ENCODE data around the gene RNLS.

The RNLS gene

DNA sequence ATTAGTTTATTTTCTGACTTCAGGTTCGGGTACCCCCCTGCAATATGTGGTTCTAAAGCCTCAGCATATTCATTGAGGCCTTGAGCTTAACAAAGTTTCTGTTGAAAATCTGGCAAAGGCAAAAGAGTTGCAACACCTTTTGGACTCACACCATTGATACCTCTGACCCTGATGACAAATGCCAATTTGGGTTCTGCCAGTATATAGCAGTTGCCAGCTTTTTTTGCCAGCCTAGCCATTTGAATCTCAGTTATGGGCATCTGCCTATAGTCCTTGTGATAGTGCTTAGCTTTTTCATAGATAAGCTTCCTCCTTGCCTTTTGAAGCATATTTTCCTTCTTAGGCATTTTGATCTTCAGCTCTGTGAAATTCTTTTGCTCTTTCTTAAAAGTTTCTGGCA is 35.4 kb upstream of the RNLS start:
- ATAC-seq, result no peak

DNA sequence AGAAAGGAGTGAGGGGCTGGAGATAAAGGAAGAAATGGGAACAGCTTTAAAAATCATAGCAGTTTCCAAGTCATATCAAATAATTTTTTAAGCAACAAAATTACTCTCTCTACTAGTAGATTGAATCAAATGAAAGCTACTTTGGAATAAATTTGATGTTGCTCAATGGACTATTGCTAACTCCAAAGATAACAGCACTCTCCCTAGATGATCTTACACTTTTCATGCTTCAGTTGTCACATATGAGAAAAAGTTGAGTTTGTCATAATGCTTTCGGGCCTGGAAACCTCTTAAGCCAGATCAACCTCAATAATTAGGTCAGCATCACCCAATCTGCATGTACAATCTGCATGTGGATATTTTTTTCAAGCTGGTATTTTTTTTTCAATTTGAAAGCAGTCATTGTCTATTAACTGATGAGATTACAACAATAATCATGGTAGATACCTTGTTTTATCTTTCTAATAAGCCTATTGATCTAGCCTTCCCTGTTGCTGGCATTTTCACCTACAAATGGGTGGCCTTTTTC is 34.7 kb upstream of the RNLS start:
- no peak for ATAC-seq
- TF ChIP-seq TCF4 (CRISPR knock-in tag; IDR thresholded peaks at IDR 0.05; ENCODE audit: borderline replicate concordance) (peak; percentile 73; the same call in 1 of the 2 replicates), ZC3H10 (CRISPR knock-in tag; IDR thresholded peaks at IDR 0.05) (no peak)
- TF ChIP-seq, protein P1, sequence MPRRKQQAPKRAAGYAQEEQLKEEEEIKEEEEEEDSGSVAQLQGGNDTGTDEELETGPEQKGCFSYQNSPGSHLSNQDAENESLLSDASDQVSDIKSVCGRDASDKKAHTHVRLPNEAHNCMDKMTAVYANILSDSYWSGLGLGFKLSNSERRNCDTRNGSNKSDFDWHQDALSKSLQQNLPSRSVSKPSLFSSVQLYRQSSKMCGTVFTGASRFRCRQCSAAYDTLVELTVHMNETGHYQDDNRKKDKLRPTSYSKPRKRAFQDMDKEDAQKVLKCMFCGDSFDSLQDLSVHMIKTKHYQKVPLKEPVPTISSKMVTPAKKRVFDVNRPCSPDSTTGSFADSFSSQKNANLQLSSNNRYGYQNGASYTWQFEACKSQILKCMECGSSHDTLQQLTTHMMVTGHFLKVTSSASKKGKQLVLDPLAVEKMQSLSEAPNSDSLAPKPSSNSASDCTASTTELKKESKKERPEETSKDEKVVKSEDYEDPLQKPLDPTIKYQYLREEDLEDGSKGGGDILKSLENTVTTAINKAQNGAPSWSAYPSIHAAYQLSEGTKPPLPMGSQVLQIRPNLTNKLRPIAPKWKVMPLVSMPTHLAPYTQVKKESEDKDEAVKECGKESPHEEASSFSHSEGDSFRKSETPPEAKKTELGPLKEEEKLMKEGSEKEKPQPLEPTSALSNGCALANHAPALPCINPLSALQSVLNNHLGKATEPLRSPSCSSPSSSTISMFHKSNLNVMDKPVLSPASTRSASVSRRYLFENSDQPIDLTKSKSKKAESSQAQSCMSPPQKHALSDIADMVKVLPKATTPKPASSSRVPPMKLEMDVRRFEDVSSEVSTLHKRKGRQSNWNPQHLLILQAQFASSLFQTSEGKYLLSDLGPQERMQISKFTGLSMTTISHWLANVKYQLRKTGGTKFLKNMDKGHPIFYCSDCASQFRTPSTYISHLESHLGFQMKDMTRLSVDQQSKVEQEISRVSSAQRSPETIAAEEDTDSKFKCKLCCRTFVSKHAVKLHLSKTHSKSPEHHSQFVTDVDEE (CRISPR knock-in tag; IDR thresholded peaks at IDR 0.05), result peak; percentile 48; the same call in 1 of the 2 replicates

More for the DNA sequence above, 35.4 kb upstream of the RNLS start:
- TF ChIP-seq ARNTL (CRISPR knock-in tag; IDR thresholded peaks at IDR 0.05; ENCODE audit: borderline replicate concordance, low read depth), result no peak
- TF ChIP-seq, protein P2, sequence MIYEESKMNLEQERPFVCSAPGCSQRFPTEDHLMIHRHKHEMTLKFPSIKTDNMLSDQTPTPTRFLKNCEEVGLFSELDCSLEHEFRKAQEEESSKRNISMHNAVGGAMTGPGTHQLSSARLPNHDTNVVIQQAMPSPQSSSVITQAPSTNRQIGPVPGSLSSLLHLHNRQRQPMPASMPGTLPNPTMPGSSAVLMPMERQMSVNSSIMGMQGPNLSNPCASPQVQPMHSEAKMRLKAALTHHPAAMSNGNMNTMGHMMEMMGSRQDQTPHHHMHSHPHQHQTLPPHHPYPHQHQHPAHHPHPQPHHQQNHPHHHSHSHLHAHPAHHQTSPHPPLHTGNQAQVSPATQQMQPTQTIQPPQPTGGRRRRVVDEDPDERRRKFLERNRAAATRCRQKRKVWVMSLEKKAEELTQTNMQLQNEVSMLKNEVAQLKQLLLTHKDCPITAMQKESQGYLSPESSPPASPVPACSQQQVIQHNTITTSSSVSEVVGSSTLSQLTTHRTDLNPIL (CRISPR knock-in tag; IDR thresholded peaks at IDR 0.05; ENCODE audit: low read depth), result no peak
- no peak for TF ChIP-seq TOX (CRISPR knock-in tag; IDR thresholded peaks at IDR 0.05; ENCODE audit: borderline replicate concordance)
- TF ChIP-seq, protein P3, sequence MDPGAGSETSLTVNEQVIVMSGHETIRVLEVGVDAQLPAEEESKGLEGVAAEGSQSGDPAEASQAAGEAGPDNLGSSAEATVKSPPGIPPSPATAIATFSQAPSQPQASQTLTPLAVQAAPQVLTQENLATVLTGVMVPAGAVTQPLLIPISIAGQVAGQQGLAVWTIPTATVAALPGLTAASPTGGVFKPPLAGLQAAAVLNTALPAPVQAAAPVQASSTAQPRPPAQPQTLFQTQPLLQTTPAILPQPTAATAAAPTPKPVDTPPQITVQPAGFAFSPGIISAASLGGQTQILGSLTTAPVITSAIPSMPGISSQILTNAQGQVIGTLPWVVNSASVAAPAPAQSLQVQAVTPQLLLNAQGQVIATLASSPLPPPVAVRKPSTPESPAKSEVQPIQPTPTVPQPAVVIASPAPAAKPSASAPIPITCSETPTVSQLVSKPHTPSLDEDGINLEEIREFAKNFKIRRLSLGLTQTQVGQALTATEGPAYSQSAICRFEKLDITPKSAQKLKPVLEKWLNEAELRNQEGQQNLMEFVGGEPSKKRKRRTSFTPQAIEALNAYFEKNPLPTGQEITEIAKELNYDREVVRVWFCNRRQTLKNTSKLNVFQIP (CRISPR knock-in tag; IDR thresholded peaks at IDR 0.05; ENCODE audit: borderline replicate concordance, low read depth), result no peak
- TF ChIP-seq ZFP30 (CRISPR knock-in tag; IDR thresholded peaks at IDR 0.05), result no peak
- no peak for TF ChIP-seq SNAI2 (CRISPR knock-in tag; IDR thresholded peaks at IDR 0.05)
- no peak for TF ChIP-seq ESRRG (CRISPR knock-in tag; IDR thresholded peaks at IDR 0.05)
- TF ChIP-seq ZNF70 (CRISPR knock-in tag; IDR thresholded peaks at IDR 0.05), result no peak
- no peak for TF ChIP-seq OSR1 (CRISPR knock-in tag; IDR thresholded peaks at IDR 0.05)
- no peak for TF ChIP-seq CSDC2 (CRISPR knock-in tag; IDR thresholded peaks at IDR 0.05)
- no peak for TF ChIP-seq RARB (CRISPR knock-in tag; IDR thresholded peaks at IDR 0.05)
- TF ChIP-seq, protein P4, sequence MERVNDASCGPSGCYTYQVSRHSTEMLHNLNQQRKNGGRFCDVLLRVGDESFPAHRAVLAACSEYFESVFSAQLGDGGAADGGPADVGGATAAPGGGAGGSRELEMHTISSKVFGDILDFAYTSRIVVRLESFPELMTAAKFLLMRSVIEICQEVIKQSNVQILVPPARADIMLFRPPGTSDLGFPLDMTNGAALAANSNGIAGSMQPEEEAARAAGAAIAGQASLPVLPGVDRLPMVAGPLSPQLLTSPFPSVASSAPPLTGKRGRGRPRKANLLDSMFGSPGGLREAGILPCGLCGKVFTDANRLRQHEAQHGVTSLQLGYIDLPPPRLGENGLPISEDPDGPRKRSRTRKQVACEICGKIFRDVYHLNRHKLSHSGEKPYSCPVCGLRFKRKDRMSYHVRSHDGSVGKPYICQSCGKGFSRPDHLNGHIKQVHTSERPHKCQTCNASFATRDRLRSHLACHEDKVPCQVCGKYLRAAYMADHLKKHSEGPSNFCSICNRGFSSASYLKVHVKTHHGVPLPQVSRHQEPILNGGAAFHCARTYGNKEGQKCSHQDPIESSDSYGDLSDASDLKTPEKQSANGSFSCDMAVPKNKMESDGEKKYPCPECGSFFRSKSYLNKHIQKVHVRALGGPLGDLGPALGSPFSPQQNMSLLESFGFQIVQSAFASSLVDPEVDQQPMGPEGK (CRISPR knock-in tag; IDR thresholded peaks at IDR 0.05; ENCODE audit: borderline replicate concordance), result no peak
- TF ChIP-seq, protein P5, sequence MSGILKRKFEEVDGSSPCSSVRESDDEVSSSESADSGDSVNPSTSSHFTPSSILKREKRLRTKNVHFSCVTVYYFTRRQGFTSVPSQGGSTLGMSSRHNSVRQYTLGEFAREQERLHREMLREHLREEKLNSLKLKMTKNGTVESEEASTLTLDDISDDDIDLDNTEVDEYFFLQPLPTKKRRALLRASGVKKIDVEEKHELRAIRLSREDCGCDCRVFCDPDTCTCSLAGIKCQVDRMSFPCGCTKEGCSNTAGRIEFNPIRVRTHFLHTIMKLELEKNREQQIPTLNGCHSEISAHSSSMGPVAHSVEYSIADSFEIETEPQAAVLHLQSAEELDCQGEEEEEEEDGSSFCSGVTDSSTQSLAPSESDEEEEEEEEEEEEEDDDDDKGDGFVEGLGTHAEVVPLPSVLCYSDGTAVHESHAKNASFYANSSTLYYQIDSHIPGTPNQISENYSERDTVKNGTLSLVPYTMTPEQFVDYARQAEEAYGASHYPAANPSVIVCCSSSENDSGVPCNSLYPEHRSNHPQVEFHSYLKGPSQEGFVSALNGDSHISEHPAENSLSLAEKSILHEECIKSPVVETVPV (CRISPR knock-in tag; IDR thresholded peaks at IDR 0.05), result no peak
- TF ChIP-seq TCF4 (CRISPR knock-in tag; IDR thresholded peaks at IDR 0.05; ENCODE audit: borderline replicate concordance), result no peak
- TF ChIP-seq ZC3H10 (CRISPR knock-in tag; IDR thresholded peaks at IDR 0.05), result no peak
- no peak for TF ChIP-seq ISL1 (CRISPR knock-in tag; IDR thresholded peaks at IDR 0.05)
- TF ChIP-seq ZFP3 (CRISPR knock-in tag; IDR thresholded peaks at IDR 0.05), result no peak
- no peak for TF ChIP-seq GLIS3 (CRISPR knock-in tag; IDR thresholded peaks at IDR 0.05)

DNA sequence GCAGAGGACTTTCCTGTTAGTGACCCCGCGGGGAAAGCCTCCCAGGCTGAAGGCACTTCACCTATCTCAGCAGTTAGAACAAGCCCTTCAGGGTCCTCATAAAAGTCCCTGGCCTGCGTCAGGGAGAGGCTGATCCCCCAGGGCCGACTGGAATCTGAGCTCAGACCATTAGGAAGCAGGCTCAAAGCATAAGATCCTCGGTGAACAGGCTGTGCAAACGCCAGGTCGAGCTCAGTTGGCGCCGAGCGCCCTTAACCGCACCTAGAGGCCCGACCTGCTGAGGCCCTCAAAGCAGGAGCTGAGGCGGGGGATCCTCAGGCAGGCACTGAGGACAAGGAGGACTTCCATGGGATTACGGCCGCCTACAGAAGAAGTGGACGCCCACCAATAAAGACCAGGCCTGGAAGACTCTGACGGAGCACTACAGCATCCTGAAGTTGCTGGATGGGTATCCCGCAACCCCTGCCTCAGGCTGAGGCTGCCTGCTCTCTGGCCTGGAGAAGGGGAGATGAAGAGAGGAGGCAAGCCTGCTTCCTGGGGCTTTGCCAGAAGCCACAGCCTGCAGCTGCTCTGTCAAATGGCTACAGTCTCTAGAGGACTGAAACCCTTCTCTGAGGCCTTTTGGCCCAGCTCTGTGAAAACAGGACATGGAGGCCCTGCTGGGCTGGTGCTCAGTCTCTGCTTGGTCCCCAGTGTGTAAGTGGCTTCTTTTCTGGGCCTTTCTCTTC is 33.3 kb upstream of the RNLS start:
- no peak for ATAC-seq
- TF ChIP-seq ESRRG (CRISPR knock-in tag; IDR thresholded peaks at IDR 0.05) (no peak), RARB (CRISPR knock-in tag; IDR thresholded peaks at IDR 0.05) (no peak), ISL1 (CRISPR knock-in tag; IDR thresholded peaks at IDR 0.05) (no peak), ARNTL (CRISPR knock-in tag; IDR thresholded peaks at IDR 0.05; ENCODE audit: borderline replicate concordance, low read depth) (no peak), SNAI2 (CRISPR knock-in tag; IDR thresholded peaks at IDR 0.05) (no peak), ZNF565 (CRISPR knock-in tag; conservative IDR thresholded peaks at IDR 0.05; ENCODE audit: low read depth) (no peak), ZC3H10 (CRISPR knock-in tag; IDR thresholded peaks at IDR 0.05) (no peak), ZNF70 (CRISPR knock-in tag; IDR thresholded peaks at IDR 0.05) (no peak)
- TF ChIP-seq, protein P5 (CRISPR knock-in tag; IDR thresholded peaks at IDR 0.05), result no peak
- TF ChIP-seq, protein P3 (CRISPR knock-in tag; IDR thresholded peaks at IDR 0.05; ENCODE audit: borderline replicate concordance, low read depth), result no peak
- TF ChIP-seq, protein P2 (CRISPR knock-in tag; IDR thresholded peaks at IDR 0.05; ENCODE audit: low read depth), result no peak

Measured in SK-N-SH treated with all-trans-retinoic acid at 6 μM for 48 hours (cell line).